GM18951 (cell line): ENCODE data around the gene PRKRA.
"Not testable (repeated sequence)": the region's sequence is repeated elsewhere in the genome, so short reads cannot be mapped to it uniquely, and the experiment has no call there.

ENCODE experiments used
- POLR2A ChIP-seq: IDR thresholded peaks from 4 replicates; pipeline ENCODE4 v1.6.1; 2011; ENCODE audit warnings: mild to moderate bottlenecking; ENCODE audit not compliant: insufficient read length, insufficient read depth; ENCODE audit errors: extremely low read depth
- in situ Hi-C: fragments of 300-500 bp; cut with MboI; formaldehyde crosslinking; loops from one replicate; pipeline ENCODE4 v1.12.0; 2022; ENCODE audit warnings: low sequenced_read_pairs, mixed read lengths, inconsistent platforms; ENCODE audit not compliant: unreplicated experiment

PRKRA gene

DNA sequence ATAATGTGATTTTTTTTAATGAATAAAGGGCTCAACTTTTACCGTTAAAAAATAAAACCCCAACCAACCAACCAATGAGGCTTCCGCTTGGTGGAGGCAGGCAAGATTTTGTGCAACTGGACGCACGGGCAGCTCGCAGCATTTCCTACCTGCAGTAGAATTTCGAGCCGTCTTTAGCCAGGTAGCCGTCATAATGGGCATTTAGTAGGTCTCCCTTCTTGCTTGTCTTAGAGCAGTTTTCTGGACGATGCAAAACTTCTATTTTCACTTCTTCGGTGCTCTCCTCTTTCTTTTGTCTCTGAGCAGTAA is 27.1 kb upstream of the PRKRA start:
- TF ChIP-seq POLR2A: no peak
- in situ Hi-C loops: no loop called here

DNA sequence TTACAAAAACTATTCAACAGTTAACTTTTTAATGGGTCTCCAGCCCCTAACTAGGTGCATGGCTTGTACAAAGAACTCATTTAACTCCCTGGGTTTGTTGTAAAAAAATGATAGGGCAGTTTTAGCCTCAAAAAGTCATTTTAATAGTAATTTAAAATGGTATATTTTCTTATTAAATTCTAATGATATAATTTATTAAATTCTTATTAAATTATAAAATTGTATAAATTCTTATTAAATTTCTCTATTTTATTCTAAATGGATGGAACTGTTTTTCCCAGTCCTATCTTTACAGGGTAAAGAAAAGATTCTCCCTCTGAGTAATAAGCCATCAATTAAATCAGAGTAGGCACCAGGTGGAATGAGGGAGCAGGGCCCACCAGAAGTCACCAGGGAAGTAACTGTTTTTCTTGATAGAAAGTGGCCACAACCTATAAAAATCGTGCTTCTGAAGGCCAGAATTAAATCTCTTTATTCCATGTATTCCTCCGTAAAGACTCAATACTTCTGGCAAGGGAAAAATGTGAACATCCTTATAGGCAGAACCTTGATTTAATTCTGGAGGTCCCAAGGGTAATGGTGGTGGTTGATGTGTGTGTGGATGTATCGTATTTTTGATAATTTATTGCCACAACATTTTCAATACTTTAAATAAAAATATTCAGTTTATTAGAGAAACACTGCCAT is 26.6 kb upstream of the PRKRA start:
- no peak for TF ChIP-seq POLR2A
- in situ Hi-C loops: no loop called here

- no peak for TF ChIP-seq POLR2A
- in situ Hi-C loops: no loop called here
Measured at GRCh38 chr2:178476477-178476876, 25.5 kb upstream of the PRKRA start.

- no peak for TF ChIP-seq POLR2A
- in situ Hi-C loops: no loop called here
Measured at GRCh38 chr2:178474560-178474959, 23.6 kb upstream of the PRKRA start.

GRCh38 chr2:178473931-178474330 is 23.0 kb upstream of the PRKRA start:
- no peak for TF ChIP-seq POLR2A
- in situ Hi-C loops: no loop called here

GRCh38 chr2:178473373-178473772 is 22.4 kb upstream of the PRKRA start:
- in situ Hi-C loops: no loop called here
- no peak for TF ChIP-seq POLR2A

DNA sequence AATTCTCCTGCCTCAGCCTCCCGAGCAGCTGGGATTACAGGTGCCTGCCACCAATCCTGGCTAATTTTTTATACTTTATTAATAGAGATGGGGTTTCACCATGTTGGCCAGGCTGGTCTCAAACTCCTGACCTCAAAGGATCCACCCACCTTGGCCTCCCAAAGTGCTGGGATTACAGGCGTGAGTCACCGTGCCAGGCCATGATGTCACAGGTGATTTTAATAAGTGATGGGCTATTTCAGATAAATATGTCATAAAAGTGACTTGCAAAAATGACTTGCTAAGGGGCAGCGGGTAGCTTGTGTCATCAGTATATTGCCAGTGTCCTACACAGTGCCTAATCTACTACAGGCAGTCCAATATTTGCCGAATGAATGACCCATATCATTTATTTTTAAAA is 20.3 kb upstream of the PRKRA start:
- in situ Hi-C loops: not testable (repeated sequence)

DNA sequence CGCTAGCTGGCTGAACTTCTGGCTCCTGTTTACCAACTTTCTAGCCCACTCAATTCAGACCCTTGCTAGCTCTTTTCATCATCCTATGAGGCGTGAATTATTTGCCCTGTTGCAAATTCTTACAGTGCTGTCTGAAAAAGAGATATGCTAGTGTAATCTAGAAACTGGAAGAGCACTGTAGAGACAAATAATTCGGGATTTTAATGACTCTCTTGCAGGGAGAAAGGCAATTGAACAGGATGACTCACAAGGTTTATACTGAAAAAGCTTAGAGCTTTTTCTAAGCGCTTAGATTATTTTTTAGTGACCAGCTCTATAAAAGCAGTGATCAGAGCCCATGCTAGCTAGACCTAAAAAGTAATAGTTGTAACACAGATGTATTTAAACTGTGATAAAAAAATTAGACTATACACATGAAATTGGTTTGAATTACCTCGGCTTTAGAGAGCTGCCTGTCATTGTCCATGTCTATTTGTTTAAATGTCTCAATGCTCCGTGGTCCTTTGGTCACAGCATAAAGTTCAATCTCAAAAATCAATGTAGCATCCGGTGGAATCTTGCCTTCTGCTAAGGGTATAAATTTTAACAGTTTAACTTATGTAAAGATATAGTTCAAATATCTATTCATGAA is 18.4 kb upstream of the PRKRA start:
- in situ Hi-C loops: no loop called here
- TF ChIP-seq POLR2A: no peak

DNA sequence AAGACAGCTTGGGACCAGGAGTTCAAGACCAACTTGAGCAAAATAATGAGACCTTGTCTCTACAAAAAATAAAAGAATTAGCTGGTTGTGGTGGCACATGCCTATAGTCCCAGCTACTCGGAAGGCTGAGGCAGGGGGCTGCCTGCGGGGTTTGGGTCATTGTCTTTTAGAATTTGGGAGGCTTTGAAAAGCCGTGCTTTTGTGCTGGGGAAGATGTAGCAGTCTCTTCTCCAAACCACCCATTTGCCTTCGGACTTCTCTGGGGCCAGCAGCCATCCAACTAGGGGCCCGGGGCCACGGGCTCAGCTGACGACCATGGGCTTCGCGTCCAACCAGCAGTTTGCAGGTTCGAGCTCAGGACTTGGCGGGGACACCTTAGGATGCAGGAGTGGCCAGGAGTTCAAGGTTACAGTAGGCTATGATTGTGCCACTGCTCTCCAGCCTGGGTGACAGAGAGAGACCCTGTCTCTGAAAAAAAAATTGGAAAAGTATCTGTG is 6.5 kb upstream of the PRKRA start:
- no peak for TF ChIP-seq POLR2A
- in situ Hi-C loops: no loop called here

DNA sequence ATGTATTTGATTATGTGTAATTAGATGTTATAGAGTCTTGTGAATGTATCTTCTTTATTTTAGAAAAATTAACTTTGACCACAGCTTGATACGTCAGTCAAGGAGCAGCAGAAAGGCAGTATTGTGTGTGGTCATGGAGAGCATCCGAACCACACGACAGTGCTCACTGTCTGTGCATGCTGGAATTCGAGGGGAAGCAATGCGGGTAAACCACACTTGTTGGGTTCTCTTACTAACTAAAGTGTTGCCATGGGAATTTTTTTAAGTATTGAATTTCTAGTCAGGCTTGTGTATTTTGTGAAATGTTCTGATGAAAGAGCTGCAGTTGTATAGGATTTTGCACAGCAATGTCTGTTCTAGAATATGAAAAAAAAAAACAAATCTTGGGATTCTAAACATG is 5.0 kb upstream of the PRKRA start:
- in situ Hi-C loops: no loop called here
- no peak for TF ChIP-seq POLR2A

DNA sequence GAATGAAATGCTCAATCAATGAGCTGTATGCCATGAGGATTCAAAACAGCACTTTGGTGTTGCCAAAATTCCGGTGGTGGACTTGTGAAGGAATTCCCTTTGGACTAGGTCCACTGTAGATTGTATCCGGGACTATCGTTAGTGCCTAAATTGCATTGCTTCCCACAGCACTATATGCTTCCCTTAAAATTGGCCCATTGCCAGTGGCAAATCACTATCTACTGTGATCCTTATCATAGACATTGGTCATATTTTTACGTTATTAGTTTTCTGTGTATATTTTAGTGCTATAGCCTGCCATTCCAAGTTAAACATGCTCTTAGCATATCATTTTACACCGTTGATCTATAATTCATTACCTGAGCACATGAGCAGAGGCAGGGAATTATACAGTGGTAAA is 1.9 kb upstream of the PRKRA start:
- TF ChIP-seq POLR2A: no peak
- in situ Hi-C loops: no loop called here

GRCh38 chr2:178452334-178452733 is 1.4 kb upstream of the PRKRA start:
- in situ Hi-C loops: no loop called here
- no peak for TF ChIP-seq POLR2A

DNA sequence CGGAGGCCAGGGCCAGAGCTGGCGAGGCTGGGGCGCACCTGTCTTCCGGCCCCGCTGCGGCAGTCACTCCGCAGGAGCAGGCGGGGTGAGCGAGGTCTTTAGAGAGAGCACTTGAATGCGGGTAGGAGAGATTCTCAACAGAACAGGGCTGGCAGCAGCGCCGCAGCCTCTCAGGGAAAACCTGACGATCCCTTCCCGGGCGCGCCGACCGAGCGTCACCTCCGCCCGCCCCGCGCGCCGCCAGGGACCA is 526 bp downstream of the PRKRA start:
- TF ChIP-seq POLR2A: no peak
- in situ Hi-C loops: no loop called here

DNA sequence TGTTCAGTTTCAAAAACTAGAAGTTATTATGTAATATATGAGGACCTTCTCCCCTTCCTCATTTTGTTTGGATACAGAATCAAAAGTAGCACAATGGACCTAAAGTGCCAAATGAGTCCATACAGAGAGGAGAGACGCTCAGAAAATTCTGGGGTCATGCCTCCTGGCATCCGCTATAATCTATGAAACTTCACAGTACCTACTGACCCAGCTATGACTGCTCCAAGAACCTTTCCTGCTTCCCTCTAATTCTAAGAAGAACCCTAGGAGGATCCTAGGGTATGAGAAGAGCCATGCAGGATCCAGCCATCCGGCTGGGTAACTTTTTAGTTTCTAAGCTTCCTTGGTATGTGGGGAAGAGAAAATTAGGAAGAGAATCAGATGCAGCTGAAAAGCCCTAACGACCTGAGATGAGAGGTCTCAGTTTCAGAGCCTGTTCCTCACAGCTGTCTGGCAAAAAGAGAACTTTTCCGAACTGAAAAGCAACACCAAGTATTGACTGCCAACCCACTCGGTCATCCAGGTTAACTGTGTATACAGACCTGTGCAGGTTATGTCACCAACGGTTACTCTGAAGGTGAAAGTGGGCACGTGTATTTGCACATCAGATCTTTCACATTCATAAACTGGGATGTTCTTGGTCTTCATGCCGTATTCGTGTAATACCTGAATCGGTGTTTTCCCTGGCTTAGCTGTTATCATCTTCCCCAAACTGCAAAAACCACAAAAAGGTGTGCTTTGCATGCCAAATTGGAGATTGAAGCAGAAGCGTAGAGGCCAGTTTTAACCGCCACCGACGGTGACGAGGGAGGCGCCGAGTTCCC is 1.1 kb downstream of the PRKRA start:
- in situ Hi-C loops: no loop called here
- no peak for TF ChIP-seq POLR2A
